GM12878 (cell line): ENCODE data around the gene EEF2K. TPM values are rescaled to one million over a fixed set of nuclear protein-coding genes. Genes with fewer than 3 reads are reported as not detected.

Experiments used
- ATAC-seq: fragments of 200-7000 bp; cut with Tn5 transposase; 3 replicates; pipeline ENCODE4 v1.9.1; 2020; ENCODE audit warnings: mild to moderate bottlenecking, moderate library complexity
- BruUV-seq: library from RNA; stranded (reverse); fragments of 400-500 nt; replicated peaks from 2 replicates; lab custom pipeline; 2021; lab: Mats Ljungman, UMichigan
- CTCF ChIA-PET: fragments of 300-600 bp; sonication (Branson Sonifier 250); formaldehyde crosslinking; extraction: SDS; loops from one replicate; lab custom pipeline; 2021; ENCODE audit warnings: inconsistent platforms; lab: Yijun Ruan, JAX
- POLR2A ChIA-PET: fragments of 350-600 bp; formaldehyde crosslinking; extraction: SDS; loops from one replicate; lab custom pipeline; 2021; ENCODE audit warnings: inconsistent platforms; lab: Charles Lee
- RAD21 ChIA-PET: fragments of 300-600 bp; sonication (Branson Sonifier 250); formaldehyde crosslinking; loops from one replicate; lab custom pipeline; 2023; ENCODE audit warnings: antibody characterized with exemption; ENCODE audit not compliant: unreplicated experiment; lab: Charles Lee
- SMC1A ChIA-PET: fragments of 300-600 bp; sonication (Branson Sonifier 250); formaldehyde crosslinking; loops from one replicate; lab custom pipeline; 2023; ENCODE audit not compliant: unreplicated experiment, uncharacterized antibody; lab: Charles Lee
- DNase-seq: peaks from one replicate; pipeline ENCODE4 v3.0.0-alpha.2; 2011; ENCODE audit warnings: low read depth, low spot score
- FAIRE-seq: peaks from 3 replicates; lab custom pipeline; 2011; peaks lifted over from hg19 to GRCh38; lab: Jason Lieb, UNC
- H2AFZ ChIP-seq: 2 replicates; pipeline ENCODE4 v1.6.0; 2011; ENCODE audit warnings: low read depth, low read length, control low read depth; ENCODE audit not compliant: control insufficient read depth
- H3K27ac ChIP-seq: 2 replicates; pipeline ENCODE4 v1.5.1; 2011; ENCODE audit warnings: control low read depth; ENCODE audit not compliant: control insufficient read depth, insufficient read depth
- H3K27me3 ChIP-seq, 2 experiments: replicated peaks in 1 of 2; 2 replicates each; pipeline versions ENCODE4 v1.6.0 to v1.6.1; 2011; ENCODE audit warnings: low read length in 1 of 2; ENCODE audit not compliant: control insufficient read depth in 2 of 2, insufficient read depth in 2 of 2
- H3K36me3 ChIP-seq, 2 experiments: 2 replicates each; pipeline ENCODE4 v1.5.1; 2011; ENCODE audit warnings: low read length in 1 of 2; ENCODE audit not compliant: control insufficient read depth in 2 of 2, insufficient read depth in 2 of 2
- H3K4me1 ChIP-seq: 2 replicates; pipeline ENCODE4 v1.6.1; 2011; ENCODE audit warnings: mild to moderate bottlenecking, low read length, moderate library complexity, mixed read lengths; ENCODE audit not compliant: control insufficient read depth, insufficient read depth
- H3K4me2 ChIP-seq: 2 replicates; pipeline ENCODE4 v1.6.0; 2011; ENCODE audit warnings: control low read depth; ENCODE audit not compliant: control insufficient read depth, insufficient read depth
- H3K4me3 ChIP-seq: fragments of 200-600 bp; sonication (generic); 2 replicates; pipeline ENCODE4 v1.5.1; 2016
- H3K79me2 ChIP-seq: 2 replicates; pipeline ENCODE4 v1.6.0; 2011; ENCODE audit warnings: low read length; ENCODE audit not compliant: control insufficient read depth, insufficient read depth
- H3K9ac ChIP-seq: 2 replicates; pipeline ENCODE4 v1.8.0; 2011; ENCODE audit warnings: low read length, control low read depth, mixed read lengths; ENCODE audit not compliant: control insufficient read depth, insufficient read depth
- H3K9me3 ChIP-seq: replicated peaks from 3 replicates; pipeline ENCODE4 v1.5.1; 2011; ENCODE audit warnings: mild to moderate bottlenecking, low read length; ENCODE audit not compliant: control insufficient read depth, insufficient read depth
- H4K20me1 ChIP-seq: 2 replicates; pipeline ENCODE4 v1.6.0; 2011; ENCODE audit not compliant: control insufficient read depth, insufficient read depth
- CBX3 ChIP-seq: fragments of 200-600 bp; sonication (generic); IDR thresholded peaks from 2 replicates; pipeline ENCODE4 v1.6.1; 2016; ENCODE audit warnings: low read depth, borderline replicate concordance
- HDAC2 ChIP-seq: fragments of 200-600 bp; sonication (generic); IDR thresholded peaks from 2 replicates; pipeline ENCODE4 v1.6.1; 2017
- POLR2A ChIP-seq: IDR thresholded peaks from 2 replicates; pipeline ENCODE4 v1.6.1; 2011; ENCODE audit warnings: low read depth, mild to moderate bottlenecking, low read length
- ZBED1 ChIP-seq: IDR thresholded peaks from 2 replicates; pipeline ENCODE4 v1.6.1; 2016; ENCODE audit warnings: borderline replicate concordance
- WGBS: methylation state at CpG from one replicate; pipeline ENCODE4 v1.1.6; 2016; ENCODE audit warnings: low lambda C conversion rate; ENCODE audit not compliant: insufficient replicate concordance, insufficient coverage; ENCODE audit errors: missing lambda C conversion rate; 5-methylcytosine and 5-hydroxymethylcytosine counted together
- in situ Hi-C: fragments of 300-500 bp; cut with MboI; formaldehyde crosslinking; loops from 9 replicates; pipeline ENCODE4 v1.14.3; 2018; ENCODE audit warnings: mixed read lengths
- intact Hi-C: fragments of 100-400 bp; cut with micrococcal nuclease; formaldehyde crosslinking; loops from one replicate; pipeline ENCODE4 v1.14.2; 2022; ENCODE audit not compliant: unreplicated experiment
- polyA plus RNA-seq, 11 experiments: library from polyadenylated mRNA; depleted of rRNA in 4 of 11; unstranded in 6 of 11; stranded (reverse) in 5 of 11; fragments of >200 nt; fragmentation: Nextera tagmentation in 4 of 11; fragmentation: Illumina TruSeq in 1 of 11; extraction: Ambion mirVana in 4 of 11; extraction: Trizol in 1 of 11; gene quantifications; 1 replicate in 1 of 11; 2 replicates in 10 of 11; pipeline versions ENCODE4 v1.2.1 to v1.2.3, GENCODE V29; 2011 to 2016; ENCODE audit warnings: inconsistent platforms in 2 of 11, missing spikeins in 2 of 11, low read depth in 1 of 11
- total RNA-seq, 4 experiments: library from RNA; depleted of rRNA in 3 of 4; stranded (reverse); fragments of >200 nt in 3 of 4; fragmentation: Illumina TruSeq in 1 of 4; extraction: Trizol in 1 of 4; gene quantifications; 2 replicates each; pipeline versions ENCODE4 v1.2.1 to v1.2.3, GENCODE V29; 2013 to 2021

The EEF2K gene
- total and polyA plus RNA-seq, 10 of the 15 experiments (the other 5 are each of a cell fraction or from before 2014, with no cell fraction given): 2.0 to 29.6 (median 12.2) TPM

GRCh38 chr16:22322021-22322471 lies 116.0 kb downstream of the EEF2K start:
- Histone ChIP-seq H3K4me1 (no peaks in the 10 kb centered on the region), H3K4me3 (no peak overlapping the region), H3K79me2 (0 out of 2 replicates have a peak, but pooled peaks cover 2% of the 10 kb centered on the region), H3K9me3 (no peaks in the 10 kb centered on the region), H3K27me3 (no peaks in the 10 kb centered on the region), H3K4me2 (no peak overlapping the region), H3K36me3 (peaks cover 15 to 42% of the 10 kb centered on the region in 2 experiments), H2AFZ (no peak overlapping the region), H3K27ac (no peak overlapping the region), H4K20me1 (no peaks in the 10 kb centered on the region), H3K9ac (no peak overlapping the region)
- ATAC-seq (no peak), DNase-seq (no peak), FAIRE-seq (no peak)
- BruUV-seq: no TSS peak
- intact Hi-C loops (loop anchor here (5.0 kb wide), 2 partner anchors 50 to 1165 kb away; partner anchors contain the start of genes CDR2 and LDAF1), in situ Hi-C loops (loop anchor here (10.0 to 25.0 kb wide), 5 partner anchors 240 to 1167 kb away; partner anchors contain the start of genes DNAH3 and LDAF1)
- ChIA-PET SMC1A (no interaction called here), POLR2A (no interaction called here), CTCF (interaction anchor here (1.6 to 3.9 kb wide), 3 partner anchors 21 to 754 kb away, joined by 3 to 20 read pairs (median 5); no protein-coding TSS in a partner anchor), RAD21 (no interaction called here)
- TF ChIP-seq POLR2A (0 out of 2 replicates have a peak, but pooled peaks have one; percentile 10), CBX3 (no peak), ZBED1 (no peak)
- 99% methylated on average over 11 of the region's 11 CpGs for WGBS

GRCh38 chr16:22322741-22323140 lies 116.7 kb downstream of the EEF2K start:
- RAD21 ChIA-PET: no interaction called here
- BruUV-seq: no TSS peak

More at GRCh38 chr16:22322741-22323140, 116.7 kb downstream of the EEF2K start:
- FAIRE-seq (no peak), DNase-seq (no peak), ATAC-seq (no peak)
- WGBS: 92% methylated on average over 14 of the region's 17 CpGs
- Histone ChIP-seq H3K9me3 (no peaks in the 10 kb centered on the region), H3K4me1 (no peaks in the 10 kb centered on the region), H4K20me1 (no peaks in the 10 kb centered on the region), H3K79me2 (0 out of 2 replicates have a peak, but pooled peaks cover 2% of the 10 kb centered on the region), H3K27ac (no peak overlapping the region), H3K36me3 (peaks cover 18 to 42% of the 10 kb centered on the region in 2 experiments), H3K27me3 (no peaks in the 10 kb centered on the region), H3K4me3 (no peak overlapping the region), H3K9ac (no peak overlapping the region), H2AFZ (no peak overlapping the region), H3K4me2 (no peak overlapping the region)
- ChIA-PET CTCF (interaction anchor here (1.5 kb wide), 1 partner anchor 50 kb away, joined by 3 read pairs; no protein-coding TSS in a partner anchor), SMC1A (no interaction called here), POLR2A (no interaction called here)
- intact Hi-C loops (loop anchor here (5.0 kb wide), 2 partner anchors 50 to 1165 kb away; partner anchors contain the start of genes CDR2 and LDAF1), in situ Hi-C loops (loop anchor here (10.0 to 25.0 kb wide), 5 partner anchors 240 to 1168 kb away; partner anchors contain the start of genes DNAH3 and LDAF1)
- TF ChIP-seq POLR2A: 0 out of 2 replicates have a peak, but pooled peaks have one; percentile 28
- TF ChIP-seq HDAC2: no peak
